Endothelial cell of umbilical vein (primary cell): ENCODE data around the gene DTNA.

ENCODE experiments used
- FOS ChIP-seq: IDR thresholded peaks from 2 replicates; pipeline ENCODE4 v1.6.1; 2011; ENCODE audit warnings: mild to moderate bottlenecking, low read length, moderate library complexity, borderline replicate concordance; ENCODE audit not compliant: insufficient read depth
- POLR2A ChIP-seq: IDR thresholded peaks from 2 replicates; pipeline ENCODE4 v1.6.1; 2012; ENCODE audit warnings: low read depth, mild to moderate bottlenecking, control low read depth, low read length
- TF ChIP-seq, protein P1 (sequence below): IDR thresholded peaks from 2 replicates; pipeline ENCODE4 v1.6.1; 2011; ENCODE audit not compliant: insufficient read depth, insufficient read length
- TF ChIP-seq, protein P2 (sequence below), 2 donors: IDR thresholded peaks; 1 replicate in 1 of 2; 2 replicates in 1 of 2; pipeline ENCODE4 v1.5.1; 2011; ENCODE audit warnings: low read length in 2 of 2, mild to moderate bottlenecking in 2 of 2, moderate library complexity in 2 of 2, control low read depth in 1 of 2, inconsistent platforms in 1 of 2, low read depth in 1 of 2; ENCODE audit not compliant: insufficient read depth in 1 of 2; ENCODE audit errors: extremely low read depth in 1 of 2

DNA sequence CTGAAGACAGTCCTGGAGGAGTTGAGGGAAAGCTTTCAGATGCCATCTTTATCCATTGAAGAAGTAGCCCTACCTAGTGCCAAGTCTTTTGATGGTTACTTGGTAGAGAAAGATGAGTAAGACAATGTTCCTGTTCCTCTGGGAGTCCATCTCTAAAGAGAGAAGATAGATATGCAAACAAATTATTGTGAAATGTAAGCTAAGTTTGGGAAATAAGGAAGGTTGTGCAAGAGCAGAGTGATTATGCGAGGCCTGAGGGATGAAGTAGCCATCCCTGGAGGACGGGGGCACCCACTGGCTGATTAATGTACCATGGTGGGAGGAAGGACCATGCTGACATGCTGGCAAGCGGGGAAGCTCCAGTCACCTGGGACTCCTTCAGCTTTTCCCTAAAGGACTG, 994 bp upstream of the DTNA start:
- TF ChIP-seq, protein P1, sequence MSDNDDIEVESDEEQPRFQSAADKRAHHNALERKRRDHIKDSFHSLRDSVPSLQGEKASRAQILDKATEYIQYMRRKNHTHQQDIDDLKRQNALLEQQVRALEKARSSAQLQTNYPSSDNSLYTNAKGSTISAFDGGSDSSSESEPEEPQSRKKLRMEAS: no peak
- TF ChIP-seq, protein P2, sequence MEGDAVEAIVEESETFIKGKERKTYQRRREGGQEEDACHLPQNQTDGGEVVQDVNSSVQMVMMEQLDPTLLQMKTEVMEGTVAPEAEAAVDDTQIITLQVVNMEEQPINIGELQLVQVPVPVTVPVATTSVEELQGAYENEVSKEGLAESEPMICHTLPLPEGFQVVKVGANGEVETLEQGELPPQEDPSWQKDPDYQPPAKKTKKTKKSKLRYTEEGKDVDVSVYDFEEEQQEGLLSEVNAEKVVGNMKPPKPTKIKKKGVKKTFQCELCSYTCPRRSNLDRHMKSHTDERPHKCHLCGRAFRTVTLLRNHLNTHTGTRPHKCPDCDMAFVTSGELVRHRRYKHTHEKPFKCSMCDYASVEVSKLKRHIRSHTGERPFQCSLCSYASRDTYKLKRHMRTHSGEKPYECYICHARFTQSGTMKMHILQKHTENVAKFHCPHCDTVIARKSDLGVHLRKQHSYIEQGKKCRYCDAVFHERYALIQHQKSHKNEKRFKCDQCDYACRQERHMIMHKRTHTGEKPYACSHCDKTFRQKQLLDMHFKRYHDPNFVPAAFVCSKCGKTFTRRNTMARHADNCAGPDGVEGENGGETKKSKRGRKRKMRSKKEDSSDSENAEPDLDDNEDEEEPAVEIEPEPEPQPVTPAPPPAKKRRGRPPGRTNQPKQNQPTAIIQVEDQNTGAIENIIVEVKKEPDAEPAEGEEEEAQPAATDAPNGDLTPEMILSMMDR (IDR thresholded peaks at IDR 0.05; ENCODE audit: extremely low read depth in 1 of 2, insufficient read depth in 1 of 2, low read depth in 1 of 2, low read length in 2 of 2): no peak
- TF ChIP-seq POLR2A (no peak), FOS (no peak)
